ENCODE measurements around the gene TNS3. TPM values are rescaled to one million over a fixed set of nuclear protein-coding genes. Genes with fewer than 3 reads are reported as not detected.

TNS3 gene
- polyA plus RNA-seq, 1 of the 3 experiments (the other 2 are of a cell fraction): 72.3 TPM

DNA sequence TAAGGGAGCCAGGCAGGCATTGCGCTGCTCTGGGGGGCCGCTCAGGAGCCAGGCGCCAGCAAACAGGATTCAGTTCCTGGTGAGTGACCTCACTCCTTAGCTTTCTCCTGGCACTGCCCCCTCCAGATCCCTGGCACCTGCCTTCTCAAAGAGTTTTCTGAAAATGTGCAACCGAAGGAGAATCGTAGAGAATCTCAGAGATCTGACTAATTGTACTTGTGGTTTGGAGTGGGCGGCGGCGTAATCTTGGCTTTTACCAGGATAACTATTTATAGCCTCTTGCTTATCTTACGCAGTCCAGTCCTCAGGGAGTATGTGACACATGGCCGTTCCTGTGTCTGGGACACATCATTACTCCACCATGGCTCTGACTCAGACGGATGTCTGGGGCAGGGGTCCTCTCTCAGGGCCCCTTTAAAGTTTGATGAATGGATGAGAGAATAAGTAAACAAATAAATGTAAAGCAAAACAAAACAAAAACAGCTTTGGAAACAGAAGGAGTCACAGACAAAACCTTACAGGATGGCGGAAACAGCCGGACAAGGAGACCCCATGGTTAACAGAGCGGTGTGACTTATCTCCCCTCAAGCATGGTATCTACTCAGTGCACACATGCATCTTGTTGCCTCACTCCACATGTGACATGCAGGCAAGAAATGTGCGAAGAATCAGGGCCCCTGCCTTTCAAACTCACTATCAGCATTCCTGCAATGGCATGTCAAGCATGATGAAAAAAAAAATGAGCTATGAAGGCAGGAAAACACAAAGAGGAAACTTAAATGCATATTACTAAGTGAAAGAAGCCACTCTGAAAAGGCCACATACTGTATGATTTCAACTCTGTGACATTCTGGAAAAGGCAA is 99.7 kb downstream of the TNS3 start (continued):
- TF ChIP-seq, protein P1, sequence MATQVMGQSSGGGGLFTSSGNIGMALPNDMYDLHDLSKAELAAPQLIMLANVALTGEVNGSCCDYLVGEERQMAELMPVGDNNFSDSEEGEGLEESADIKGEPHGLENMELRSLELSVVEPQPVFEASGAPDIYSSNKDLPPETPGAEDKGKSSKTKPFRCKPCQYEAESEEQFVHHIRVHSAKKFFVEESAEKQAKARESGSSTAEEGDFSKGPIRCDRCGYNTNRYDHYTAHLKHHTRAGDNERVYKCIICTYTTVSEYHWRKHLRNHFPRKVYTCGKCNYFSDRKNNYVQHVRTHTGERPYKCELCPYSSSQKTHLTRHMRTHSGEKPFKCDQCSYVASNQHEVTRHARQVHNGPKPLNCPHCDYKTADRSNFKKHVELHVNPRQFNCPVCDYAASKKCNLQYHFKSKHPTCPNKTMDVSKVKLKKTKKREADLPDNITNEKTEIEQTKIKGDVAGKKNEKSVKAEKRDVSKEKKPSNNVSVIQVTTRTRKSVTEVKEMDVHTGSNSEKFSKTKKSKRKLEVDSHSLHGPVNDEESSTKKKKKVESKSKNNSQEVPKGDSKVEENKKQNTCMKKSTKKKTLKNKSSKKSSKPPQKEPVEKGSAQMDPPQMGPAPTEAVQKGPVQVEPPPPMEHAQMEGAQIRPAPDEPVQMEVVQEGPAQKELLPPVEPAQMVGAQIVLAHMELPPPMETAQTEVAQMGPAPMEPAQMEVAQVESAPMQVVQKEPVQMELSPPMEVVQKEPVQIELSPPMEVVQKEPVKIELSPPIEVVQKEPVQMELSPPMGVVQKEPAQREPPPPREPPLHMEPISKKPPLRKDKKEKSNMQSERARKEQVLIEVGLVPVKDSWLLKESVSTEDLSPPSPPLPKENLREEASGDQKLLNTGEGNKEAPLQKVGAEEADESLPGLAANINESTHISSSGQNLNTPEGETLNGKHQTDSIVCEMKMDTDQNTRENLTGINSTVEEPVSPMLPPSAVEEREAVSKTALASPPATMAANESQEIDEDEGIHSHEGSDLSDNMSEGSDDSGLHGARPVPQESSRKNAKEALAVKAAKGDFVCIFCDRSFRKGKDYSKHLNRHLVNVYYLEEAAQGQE (IDR thresholded peaks at IDR 0.05; ENCODE audit: low read depth, low read length): peak; percentile 68
- TF ChIP-seq SMC3 (IDR thresholded peaks at IDR 0.05; ENCODE audit: low read depth, low read length): 0 out of 2 replicates have a peak, but pooled peaks have one; percentile 14
- TF ChIP-seq SIN3A (IDR thresholded peaks at IDR 0.05; ENCODE audit: borderline replicate concordance, low read depth, low read length): peak; percentile 71; the same call in 1 of the 2 replicates
- TF ChIP-seq GATA2 (CRISPR knock-in tag; IDR thresholded peaks at IDR 0.05): peak; percentile 69
- TF ChIP-seq POLR2AphosphoS5 (IDR thresholded peaks at IDR 0.05; ENCODE audit: low read depth, low read length): peak; percentile 70; the same call in 1 of the 2 replicates
- TF ChIP-seq TEAD4 (IDR thresholded peaks at IDR 0.05; ENCODE audit: borderline replicate concordance, insufficient read depth): no peak; the same call in 1 of the 2 replicates

DNA sequence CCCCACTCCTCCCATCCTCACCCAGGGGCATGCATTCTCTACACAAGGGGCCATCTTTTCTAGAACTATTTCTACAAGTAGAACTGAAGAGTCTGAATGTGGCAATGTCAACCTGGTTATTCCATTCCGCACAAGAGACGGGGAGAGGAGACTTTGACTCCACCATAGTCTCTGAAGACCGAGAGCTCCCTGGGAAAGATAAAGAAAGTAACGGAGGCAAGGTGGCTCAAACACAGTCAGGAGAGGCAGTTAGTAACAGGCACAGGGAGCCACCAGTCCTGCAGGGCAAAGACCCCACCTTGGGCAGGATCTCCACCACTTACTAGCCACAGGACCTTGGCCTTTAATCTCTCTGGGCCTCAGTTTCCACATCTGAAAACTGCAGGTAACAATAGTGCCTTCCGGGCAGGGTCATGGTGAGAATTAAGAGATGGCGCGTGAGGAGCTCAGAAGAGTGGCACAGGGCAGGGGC is 100.3 kb downstream of the TNS3 start:
- H3K4me1 ChIP-seq (ENCODE audit: control insufficient read depth in 1 of 2, insufficient read depth in 2 of 2, low read depth in 1 of 2, low read length in 1 of 2): peaks cover 29 to 53% of the 10 kb centered on the region in 2 experiments
- peaks cover 4 to 9% of the 10 kb centered on the region in 2 experiments for H3K36me3 ChIP-seq (replicated peaks in 1 of 2; ENCODE audit: control insufficient read depth in 1 of 2, insufficient read depth in 2 of 2, low read length in 1 of 2)
- no peak overlapping the region for H2AFZ ChIP-seq (ENCODE audit: low read depth)
- H3K27me3 ChIP-seq (ENCODE audit: insufficient read depth): no peaks in the 10 kb centered on the region
- no peak for DNase-seq
- peaks cover 69% of the 10 kb centered on the region; the same call in 1 of the 2 replicates for H3K79me2 ChIP-seq (ENCODE audit: insufficient read depth)
- peak overlapping the region; percentile 67 to 92 for H3K27ac ChIP-seq (ENCODE audit: low read depth in 2 of 2, low read length in 1 of 2)
- H4K20me1 ChIP-seq (ENCODE audit: insufficient read depth): no peaks in the 10 kb centered on the region
- no peaks in the 10 kb centered on the region for H3K9me3 ChIP-seq
- H3F3A ChIP-seq (replicated peaks; ENCODE audit: insufficient read depth): peaks cover 16% of the 10 kb centered on the region
- peak overlapping the region; percentile 75 for H3K4me2 ChIP-seq
- H3K4me3 ChIP-seq (ENCODE audit: low read depth in 2 of 2, low read length in 1 of 2): 0 out of 4 replicates have a peak overlapping the region, but pooled peaks of 1 of the 2 experiments have one; percentile 9
- WGBS (ENCODE audit: low lambda C conversion rate): 94% methylated on average over 7 of the region's 7 CpGs
- ChIA-PET CTCF (interaction anchor here (0.6 to 7.1 kb wide), 11 partner anchors 9 to 338 kb away, joined by 3 to 49 read pairs (median 4); no protein-coding TSS in a partner anchor), POLR2A (no interaction called here)
- H3K9me2 ChIP-seq: no peaks in the 10 kb centered on the region
- H3K9ac ChIP-seq: peak overlapping the region; percentile 57
- TF ChIP-seq, protein P2, sequence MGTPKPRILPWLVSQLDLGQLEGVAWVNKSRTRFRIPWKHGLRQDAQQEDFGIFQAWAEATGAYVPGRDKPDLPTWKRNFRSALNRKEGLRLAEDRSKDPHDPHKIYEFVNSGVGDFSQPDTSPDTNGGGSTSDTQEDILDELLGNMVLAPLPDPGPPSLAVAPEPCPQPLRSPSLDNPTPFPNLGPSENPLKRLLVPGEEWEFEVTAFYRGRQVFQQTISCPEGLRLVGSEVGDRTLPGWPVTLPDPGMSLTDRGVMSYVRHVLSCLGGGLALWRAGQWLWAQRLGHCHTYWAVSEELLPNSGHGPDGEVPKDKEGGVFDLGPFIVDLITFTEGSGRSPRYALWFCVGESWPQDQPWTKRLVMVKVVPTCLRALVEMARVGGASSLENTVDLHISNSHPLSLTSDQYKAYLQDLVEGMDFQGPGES (IDR thresholded peaks at IDR 0.05; ENCODE audit: low read depth, low read length): no peak
- TF ChIP-seq YY1 (IDR thresholded peaks at IDR 0.05; ENCODE audit: low read depth) (no peak), TAF1 (IDR thresholded peaks at IDR 0.05; ENCODE audit: borderline replicate concordance, low read depth, low read length) (no peak), FOXJ3 (CRISPR knock-in tag; IDR thresholded peaks at IDR 0.05) (no peak), RFX5 (IDR thresholded peaks at IDR 0.05; ENCODE audit: low read length) (no peak), MXI1 (IDR thresholded peaks at IDR 0.05; ENCODE audit: low read depth, low read length) (no peak), NRF1 (IDR thresholded peaks at IDR 0.05; ENCODE audit: low read depth, low read length) (no peak), RCOR1 (IDR thresholded peaks at IDR 0.05; ENCODE audit: low read length) (no peak), POLR2AphosphoS5 (IDR thresholded peaks at IDR 0.05; ENCODE audit: low read depth, low read length) (no peak), JUND (IDR thresholded peaks at IDR 0.05) (no peak), SIN3A (IDR thresholded peaks at IDR 0.05; ENCODE audit: borderline replicate concordance, low read depth, low read length) (no peak)
- TF ChIP-seq, protein P3, sequence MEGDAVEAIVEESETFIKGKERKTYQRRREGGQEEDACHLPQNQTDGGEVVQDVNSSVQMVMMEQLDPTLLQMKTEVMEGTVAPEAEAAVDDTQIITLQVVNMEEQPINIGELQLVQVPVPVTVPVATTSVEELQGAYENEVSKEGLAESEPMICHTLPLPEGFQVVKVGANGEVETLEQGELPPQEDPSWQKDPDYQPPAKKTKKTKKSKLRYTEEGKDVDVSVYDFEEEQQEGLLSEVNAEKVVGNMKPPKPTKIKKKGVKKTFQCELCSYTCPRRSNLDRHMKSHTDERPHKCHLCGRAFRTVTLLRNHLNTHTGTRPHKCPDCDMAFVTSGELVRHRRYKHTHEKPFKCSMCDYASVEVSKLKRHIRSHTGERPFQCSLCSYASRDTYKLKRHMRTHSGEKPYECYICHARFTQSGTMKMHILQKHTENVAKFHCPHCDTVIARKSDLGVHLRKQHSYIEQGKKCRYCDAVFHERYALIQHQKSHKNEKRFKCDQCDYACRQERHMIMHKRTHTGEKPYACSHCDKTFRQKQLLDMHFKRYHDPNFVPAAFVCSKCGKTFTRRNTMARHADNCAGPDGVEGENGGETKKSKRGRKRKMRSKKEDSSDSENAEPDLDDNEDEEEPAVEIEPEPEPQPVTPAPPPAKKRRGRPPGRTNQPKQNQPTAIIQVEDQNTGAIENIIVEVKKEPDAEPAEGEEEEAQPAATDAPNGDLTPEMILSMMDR (IDR thresholded peaks at IDR 0.05): no peak
- TF ChIP-seq, protein P4, sequence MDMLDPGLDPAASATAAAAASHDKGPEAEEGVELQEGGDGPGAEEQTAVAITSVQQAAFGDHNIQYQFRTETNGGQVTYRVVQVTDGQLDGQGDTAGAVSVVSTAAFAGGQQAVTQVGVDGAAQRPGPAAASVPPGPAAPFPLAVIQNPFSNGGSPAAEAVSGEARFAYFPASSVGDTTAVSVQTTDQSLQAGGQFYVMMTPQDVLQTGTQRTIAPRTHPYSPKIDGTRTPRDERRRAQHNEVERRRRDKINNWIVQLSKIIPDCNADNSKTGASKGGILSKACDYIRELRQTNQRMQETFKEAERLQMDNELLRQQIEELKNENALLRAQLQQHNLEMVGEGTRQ (IDR thresholded peaks at IDR 0.05; ENCODE audit: borderline replicate concordance, low read depth, low read length): no peak

All from SK-N-SH (cell line).